Panc1 (cell line): Measurements from ENCODE around the gene FAF1.

Experiments used
- POLR2AphosphoS5 ChIP-seq: IDR thresholded peaks from 2 replicates; pipeline ENCODE4 v1.6.1; 2012; ENCODE audit warnings: mild to moderate bottlenecking, low read depth, low read length, moderate library complexity
- TCF7L2 ChIP-seq: IDR thresholded peaks from 2 replicates; pipeline ENCODE4 v1.6.1; 2011; ENCODE audit warnings: mild to moderate bottlenecking, low read depth, low read length, inconsistent platforms
- TF ChIP-seq, protein P1 (sequence below): fragments of 450-650 bp; IDR thresholded peaks from 2 replicates; pipeline ENCODE4 v1.5.1; 2017; ENCODE audit warnings: mild to moderate bottlenecking
- TF ChIP-seq, protein P2 (sequence below), 2 experiments: IDR thresholded peaks; 2 replicates each; pipeline ENCODE4 v1.6.1; 2011 to 2012; ENCODE audit warnings: low read depth in 2 of 2, control low read depth in 1 of 2, low read length in 1 of 2, mild to moderate bottlenecking in 1 of 2, moderate library complexity in 1 of 2; ENCODE audit not compliant: insufficient read depth in 1 of 2

DNA sequence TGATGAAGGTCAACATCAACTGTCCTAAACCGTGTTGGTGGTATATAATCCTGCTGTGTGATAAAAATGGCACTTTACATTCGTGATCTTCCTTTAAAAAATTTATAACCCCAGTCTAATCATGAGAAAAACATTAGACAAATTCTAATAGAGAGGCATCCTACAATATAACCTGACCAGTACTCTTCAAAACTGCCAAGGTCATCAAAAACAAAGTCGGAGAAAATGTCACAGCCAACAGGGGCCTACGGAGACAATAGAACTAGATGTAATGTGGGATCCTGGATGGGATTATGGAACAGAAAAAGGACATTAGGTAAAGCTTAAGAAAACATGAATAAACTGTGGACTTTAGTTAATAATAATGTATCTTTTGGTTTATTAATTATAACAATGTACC lies 34.9 kb upstream of the FAF1 start:
- TF ChIP-seq POLR2AphosphoS5: no peak
- TF ChIP-seq, protein P1, sequence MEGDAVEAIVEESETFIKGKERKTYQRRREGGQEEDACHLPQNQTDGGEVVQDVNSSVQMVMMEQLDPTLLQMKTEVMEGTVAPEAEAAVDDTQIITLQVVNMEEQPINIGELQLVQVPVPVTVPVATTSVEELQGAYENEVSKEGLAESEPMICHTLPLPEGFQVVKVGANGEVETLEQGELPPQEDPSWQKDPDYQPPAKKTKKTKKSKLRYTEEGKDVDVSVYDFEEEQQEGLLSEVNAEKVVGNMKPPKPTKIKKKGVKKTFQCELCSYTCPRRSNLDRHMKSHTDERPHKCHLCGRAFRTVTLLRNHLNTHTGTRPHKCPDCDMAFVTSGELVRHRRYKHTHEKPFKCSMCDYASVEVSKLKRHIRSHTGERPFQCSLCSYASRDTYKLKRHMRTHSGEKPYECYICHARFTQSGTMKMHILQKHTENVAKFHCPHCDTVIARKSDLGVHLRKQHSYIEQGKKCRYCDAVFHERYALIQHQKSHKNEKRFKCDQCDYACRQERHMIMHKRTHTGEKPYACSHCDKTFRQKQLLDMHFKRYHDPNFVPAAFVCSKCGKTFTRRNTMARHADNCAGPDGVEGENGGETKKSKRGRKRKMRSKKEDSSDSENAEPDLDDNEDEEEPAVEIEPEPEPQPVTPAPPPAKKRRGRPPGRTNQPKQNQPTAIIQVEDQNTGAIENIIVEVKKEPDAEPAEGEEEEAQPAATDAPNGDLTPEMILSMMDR: no peak
- no peak for TF ChIP-seq TCF7L2
- TF ChIP-seq, protein P2, sequence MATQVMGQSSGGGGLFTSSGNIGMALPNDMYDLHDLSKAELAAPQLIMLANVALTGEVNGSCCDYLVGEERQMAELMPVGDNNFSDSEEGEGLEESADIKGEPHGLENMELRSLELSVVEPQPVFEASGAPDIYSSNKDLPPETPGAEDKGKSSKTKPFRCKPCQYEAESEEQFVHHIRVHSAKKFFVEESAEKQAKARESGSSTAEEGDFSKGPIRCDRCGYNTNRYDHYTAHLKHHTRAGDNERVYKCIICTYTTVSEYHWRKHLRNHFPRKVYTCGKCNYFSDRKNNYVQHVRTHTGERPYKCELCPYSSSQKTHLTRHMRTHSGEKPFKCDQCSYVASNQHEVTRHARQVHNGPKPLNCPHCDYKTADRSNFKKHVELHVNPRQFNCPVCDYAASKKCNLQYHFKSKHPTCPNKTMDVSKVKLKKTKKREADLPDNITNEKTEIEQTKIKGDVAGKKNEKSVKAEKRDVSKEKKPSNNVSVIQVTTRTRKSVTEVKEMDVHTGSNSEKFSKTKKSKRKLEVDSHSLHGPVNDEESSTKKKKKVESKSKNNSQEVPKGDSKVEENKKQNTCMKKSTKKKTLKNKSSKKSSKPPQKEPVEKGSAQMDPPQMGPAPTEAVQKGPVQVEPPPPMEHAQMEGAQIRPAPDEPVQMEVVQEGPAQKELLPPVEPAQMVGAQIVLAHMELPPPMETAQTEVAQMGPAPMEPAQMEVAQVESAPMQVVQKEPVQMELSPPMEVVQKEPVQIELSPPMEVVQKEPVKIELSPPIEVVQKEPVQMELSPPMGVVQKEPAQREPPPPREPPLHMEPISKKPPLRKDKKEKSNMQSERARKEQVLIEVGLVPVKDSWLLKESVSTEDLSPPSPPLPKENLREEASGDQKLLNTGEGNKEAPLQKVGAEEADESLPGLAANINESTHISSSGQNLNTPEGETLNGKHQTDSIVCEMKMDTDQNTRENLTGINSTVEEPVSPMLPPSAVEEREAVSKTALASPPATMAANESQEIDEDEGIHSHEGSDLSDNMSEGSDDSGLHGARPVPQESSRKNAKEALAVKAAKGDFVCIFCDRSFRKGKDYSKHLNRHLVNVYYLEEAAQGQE (IDR thresholded peaks at IDR 0.05; ENCODE audit: insufficient read depth in 1 of 2, low read depth in 2 of 2, low read length in 1 of 2): no peak
